ENCODE measurements around the gene WNK4.

Gene WNK4

DNA sequence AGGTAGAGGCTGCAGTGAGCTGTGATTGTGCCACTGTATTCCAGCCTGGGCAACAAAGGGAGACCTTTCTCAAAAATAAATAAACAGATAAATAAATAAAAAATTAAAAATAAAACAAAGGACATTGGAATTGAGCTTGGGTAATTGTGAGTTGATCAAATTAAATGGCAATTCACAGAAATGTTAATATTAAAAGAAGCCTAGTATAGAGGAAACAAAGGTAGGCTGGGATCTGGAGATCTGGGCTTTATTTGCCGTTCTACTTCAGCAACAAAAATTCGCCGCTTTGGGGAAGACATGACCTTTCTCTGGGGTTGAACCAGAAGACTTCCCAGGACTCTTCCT is 7.5 kb upstream of the WNK4 start:
- no peak for DNase-seq (ENCODE audit: low read depth, low spot score)

DNA sequence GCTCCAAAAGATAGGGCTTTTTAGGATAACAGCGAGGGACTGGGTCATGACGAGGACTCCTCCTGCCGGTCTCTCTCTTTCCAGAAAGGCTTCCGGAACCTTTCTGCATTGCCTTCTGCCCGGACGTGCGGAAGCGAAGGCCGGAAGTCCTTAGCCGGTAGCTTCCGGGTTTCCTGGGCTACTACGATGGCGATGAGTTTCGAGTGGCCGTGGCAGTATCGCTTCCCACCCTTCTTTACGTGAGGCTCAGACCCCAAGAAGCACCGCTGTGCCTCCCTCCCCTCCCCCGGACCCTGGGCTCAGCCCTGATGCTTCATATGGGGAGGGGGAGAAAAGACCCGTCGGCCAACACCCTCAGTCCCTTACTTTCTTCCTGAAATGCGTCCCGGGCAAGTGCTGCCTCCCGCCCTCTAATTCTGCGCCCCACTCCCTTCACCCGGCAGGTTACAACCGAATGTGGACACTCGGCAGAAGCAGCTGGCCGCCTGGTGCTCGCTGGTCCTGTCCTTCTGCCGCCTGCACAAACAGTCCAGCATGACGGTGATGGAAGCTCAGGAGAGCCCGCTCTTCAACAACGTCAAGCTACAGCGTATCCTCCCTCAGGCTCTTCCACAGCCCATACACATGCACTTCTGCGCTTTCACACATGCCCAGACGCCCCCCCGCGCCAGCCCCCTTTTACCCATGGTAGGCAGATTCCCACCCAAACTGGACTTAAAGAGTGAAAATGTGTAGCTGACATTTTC is 6.9 kb upstream of the WNK4 start, which contains the start of gene VPS25:
Gene VPS25, plus strand, starts transcription at position 160 of the 746 bp plus-strand sequence. Its CDS starts 27 bp downstream, at position 187.
- DNase-seq (ENCODE audit: low read depth, low spot score): peak; percentile 85

DNA sequence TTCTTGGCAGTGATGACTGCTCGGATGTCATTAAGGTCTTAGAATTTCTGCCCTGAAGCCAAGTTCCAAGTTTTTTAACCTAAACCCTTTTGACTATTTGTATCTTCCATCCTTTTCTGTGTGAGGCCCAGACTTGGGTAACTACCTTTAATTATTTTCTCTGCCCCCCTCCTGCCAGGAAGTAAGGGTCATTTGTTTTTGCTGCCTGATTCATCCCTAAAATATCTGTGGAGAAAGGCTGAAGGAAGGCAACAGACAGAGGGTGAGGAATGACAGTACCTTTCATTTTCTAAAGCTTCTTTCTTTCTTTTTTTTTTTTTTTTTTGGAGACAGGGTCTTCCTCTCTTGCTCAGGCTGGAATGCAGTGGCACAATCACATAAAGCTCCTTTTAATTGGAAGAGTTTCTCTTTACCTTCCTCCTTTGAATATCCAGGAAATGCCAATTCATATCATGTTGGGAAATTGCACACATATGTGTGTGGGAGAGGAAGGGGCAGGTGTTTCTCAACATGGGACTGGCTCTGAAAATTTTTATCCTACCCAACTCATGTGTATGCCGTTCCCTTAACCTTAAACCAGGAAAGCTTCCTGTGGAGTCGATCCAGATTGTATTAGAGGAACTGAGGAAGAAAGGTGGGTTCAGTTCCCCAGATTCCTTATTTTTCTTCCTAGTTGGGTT is 6.2 kb upstream of the WNK4 start:
- no peak for DNase-seq (ENCODE audit: low read depth, low spot score)

GRCh38 chr17:42775534-42776098 is 4.8 kb upstream of the WNK4 start:
- DNase-seq (ENCODE audit: low read depth, low spot score): peak; percentile 13

DNA sequence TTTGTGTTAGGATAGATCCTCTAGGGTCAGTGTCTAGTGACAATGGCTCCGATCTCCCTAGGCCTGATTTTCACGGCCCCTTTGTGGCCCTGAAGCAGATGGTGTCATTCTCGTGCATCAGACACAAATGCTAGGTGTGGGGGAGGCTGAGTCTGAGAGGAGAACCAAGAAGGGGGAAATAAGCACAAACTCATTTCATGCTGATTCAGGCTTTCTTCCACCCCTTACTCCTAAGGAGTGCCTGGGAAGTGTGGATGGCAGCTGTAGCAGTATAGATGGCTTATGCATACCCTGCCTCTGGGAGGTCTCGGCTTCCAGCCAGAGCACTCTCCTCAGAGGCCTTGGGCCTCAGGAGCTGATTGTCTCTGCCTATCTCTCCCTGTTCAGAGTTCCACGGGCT is 1.8 kb upstream of the WNK4 start:
- DNase-seq (ENCODE audit: low read depth, low spot score): no peak

GRCh38 chr17:42779304-42779935 is 990 bp upstream of the WNK4 start:
- DNase-seq (ENCODE audit: low read depth, low spot score): peak; percentile 10

- no peak for DNase-seq (ENCODE audit: low read depth, low spot score)
These were observed 635 bp downstream of the WNK4 start for GRCh38 chr17:42780851-42781638.

DNA sequence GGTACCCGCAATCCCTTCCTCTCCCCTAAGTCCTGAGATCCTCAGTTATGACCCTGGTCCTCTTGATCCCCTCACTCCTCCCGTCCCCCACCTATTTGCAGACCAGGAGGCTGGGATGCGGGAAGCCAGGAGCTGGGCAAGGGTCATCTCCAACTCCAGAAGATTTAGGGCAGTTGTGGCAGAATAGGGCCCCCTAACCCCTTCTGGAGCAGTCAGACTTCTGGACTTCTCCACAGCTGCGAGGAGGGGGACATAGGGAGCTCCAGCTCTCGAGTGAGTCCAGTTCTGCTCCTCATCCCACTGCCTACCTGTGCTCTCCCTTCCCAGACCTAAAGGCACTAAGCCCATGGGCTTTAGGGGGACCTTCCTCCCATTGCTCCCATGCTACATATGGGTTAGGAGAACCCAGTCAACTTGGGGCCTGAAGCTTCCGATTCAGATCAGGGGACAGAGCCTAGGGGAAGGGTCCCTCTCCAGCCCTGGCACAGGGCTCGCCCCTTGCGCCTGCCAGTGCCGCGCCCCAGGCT is 1.3 kb downstream of the WNK4 start:
- no peak for DNase-seq (ENCODE audit: low read depth, low spot score)

- DNase-seq (ENCODE audit: low read depth, low spot score): no peak
These were observed 2.0 kb downstream of the WNK4 start for GRCh38 chr17:42782166-42783061.

- DNase-seq (ENCODE audit: low read depth, low spot score): peak; percentile 37
These were observed 2.8 kb downstream of the WNK4 start for GRCh38 chr17:42783062-42783790.

- DNase-seq (ENCODE audit: low read depth, low spot score): no peak
These were observed 3.4 kb downstream of the WNK4 start for GRCh38 chr17:42783791-42784138.

GRCh38 chr17:42784409-42784808 is 4.0 kb downstream of the WNK4 start:
- no peak for DNase-seq (ENCODE audit: low read depth, low spot score)

DNA sequence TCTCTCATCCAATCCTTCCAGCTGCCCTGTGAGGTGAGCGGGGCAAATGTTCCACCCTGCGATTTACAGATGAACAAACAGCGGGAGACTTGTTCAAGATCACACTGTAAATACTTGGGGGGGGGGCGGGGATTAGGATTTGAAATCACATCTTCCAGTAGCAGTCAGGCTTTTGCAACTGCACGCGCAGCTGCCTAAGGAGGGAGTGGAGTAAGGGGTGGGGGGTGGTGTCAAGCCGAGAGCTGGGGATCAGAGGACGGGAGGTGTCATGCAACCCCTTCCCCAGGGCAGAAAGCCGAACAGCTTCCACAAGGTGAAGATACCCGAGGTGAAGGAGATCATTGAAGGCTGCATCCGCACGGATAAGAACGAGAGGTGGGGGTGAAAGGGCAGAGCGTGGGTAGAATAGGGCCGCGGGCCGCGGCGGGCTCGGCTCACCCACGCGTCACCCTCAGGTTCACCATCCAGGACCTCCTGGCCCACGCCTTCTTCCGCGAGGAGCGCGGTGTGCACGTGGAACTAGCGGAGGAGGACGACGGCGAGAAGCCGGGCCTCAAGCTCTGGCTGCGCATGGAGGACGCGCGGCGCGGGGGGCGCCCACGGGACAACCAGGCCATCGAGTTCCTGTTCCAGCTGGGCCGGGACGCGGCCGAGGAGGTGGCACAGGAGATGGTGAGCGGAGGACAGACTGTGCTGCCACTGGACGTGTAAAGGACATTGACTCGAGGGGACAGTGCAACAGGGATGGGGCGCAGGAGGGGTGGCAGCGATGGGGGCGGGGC is 4.6 kb downstream of the WNK4 start:
- DNase-seq (ENCODE audit: low read depth, low spot score): no peak

GRCh38 chr17:42787266-42787665 is 6.9 kb downstream of the WNK4 start:
- DNase-seq (ENCODE audit: low read depth, low spot score): no peak

DNA sequence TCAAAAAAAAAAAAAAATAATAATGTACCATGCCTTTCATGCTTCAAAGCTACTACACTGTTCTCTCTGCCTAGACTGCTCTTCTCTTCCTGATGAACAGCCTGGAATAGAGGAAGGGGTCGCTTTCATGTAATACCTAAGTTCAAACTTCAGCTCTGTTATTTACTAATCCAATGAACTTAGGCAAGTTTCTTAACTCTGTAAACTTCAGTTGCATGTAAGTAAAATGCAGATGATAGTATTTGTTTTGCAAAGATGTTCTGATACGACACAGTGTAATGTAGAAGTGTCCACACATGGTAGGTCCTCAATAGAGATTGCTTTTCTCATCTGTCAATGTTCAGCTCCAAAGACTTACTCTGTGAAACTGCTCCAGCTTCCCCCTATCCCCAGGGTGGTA is 11.5 kb downstream of the WNK4 start:
- DNase-seq (ENCODE audit: low read depth, low spot score): no peak

DNA sequence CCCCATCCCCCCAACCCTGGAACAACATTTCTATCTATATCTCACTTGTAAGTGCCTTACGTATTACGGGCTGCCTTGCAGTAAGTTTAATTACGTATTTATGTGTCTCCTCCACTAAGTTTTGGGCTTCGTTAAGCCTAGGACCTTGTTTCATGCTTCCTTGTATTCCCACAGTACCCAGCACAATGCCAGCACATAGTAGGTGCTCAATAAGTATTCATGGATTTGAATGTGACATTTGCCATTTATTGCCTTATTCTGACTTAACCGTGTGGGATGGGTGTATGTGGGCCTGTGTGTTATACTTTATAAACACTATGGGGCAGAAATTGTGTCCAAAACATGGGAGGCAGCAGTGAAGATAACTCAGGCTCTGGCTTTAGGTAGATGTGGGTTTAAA is 12.1 kb downstream of the WNK4 start:
- DNase-seq (ENCODE audit: low read depth, low spot score): no peak

DNA sequence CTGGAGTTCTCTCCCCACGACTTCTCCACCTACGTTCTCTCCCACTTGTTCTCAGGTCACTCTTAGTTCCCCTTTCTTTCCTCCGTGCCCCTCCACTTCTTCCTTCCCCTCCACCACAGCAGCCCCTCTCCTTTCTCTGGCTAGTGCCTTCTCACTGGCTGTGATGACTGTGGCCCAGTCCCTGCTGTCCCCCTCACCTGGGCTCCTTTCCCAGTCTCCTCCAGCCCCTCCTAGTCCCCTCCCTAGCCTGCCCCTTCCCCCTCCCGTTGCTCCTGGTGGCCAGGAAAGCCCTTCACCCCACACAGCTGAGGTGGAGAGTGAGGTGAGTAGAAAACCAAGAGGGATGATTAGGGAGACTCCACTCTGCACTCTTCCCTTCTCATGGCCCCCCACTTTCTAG is 14.7 kb downstream of the WNK4 start:
- no peak for DNase-seq (ENCODE audit: low read depth, low spot score)

DNA sequence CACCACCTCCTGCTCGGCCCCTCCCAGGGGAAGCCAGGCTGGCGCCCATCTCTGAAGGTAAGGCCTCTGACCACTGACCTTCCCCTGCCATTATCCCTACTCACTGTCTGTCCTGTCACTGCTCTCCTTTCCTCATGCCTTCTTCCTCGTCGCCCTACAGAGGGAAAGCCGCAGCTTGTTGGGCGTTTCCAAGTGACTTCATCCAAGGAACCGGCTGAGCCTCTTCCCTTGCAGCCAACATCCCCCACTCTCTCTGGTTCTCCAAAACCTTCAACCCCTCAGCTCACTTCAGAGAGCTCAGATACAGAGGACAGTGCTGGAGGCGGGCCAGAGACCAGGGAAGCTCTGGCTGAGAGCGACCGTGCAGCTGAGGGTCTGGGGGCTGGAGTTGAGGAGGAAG is 15.1 kb downstream of the WNK4 start:
- DNase-seq (ENCODE audit: low read depth, low spot score): no peak
